ENCODE results near the gene IL22.
"Not testable (repeated sequence)": the region's sequence is repeated elsewhere in the genome, so short reads cannot be mapped to it uniquely, and the experiment has no call there.

The IL22 gene

GRCh38 chr12:68225576-68226476 is 27.6 kb downstream of the IL22 start, which contains the start of gene IL26:
IL26 (minus strand) TSS chr12:68225810; CDS start chr12:68225756, 54 bp downstream.
- DNase-seq = no peak

GRCh38 chr12:68224613-68225285 is 28.7 kb downstream of the IL22 start:
- no peak for DNase-seq

- DNase-seq = peak; percentile 71
Measured at GRCh38 chr12:68223067-68223747, 30.2 kb downstream of the IL22 start.

- DNase-seq = no peak
Measured at GRCh38 chr12:68222326-68222725, 31.1 kb downstream of the IL22 start.

GRCh38 chr12:68221497-68221896 is 31.9 kb downstream of the IL22 start:
- no peak for DNase-seq

- DNase-seq = no peak
Measured at GRCh38 chr12:68210875-68211274, 42.5 kb downstream of the IL22 start.

- not testable (repeated sequence) for DNase-seq
Measured at GRCh38 chr12:68209048-68209728, 44.2 kb downstream of the IL22 start.

GRCh38 chr12:68207276-68207675 is 46.1 kb downstream of the IL22 start:
- DNase-seq = no peak

- DNase-seq = no peak
Measured at GRCh38 chr12:68206446-68206845, 47.0 kb downstream of the IL22 start.

- no peak for DNase-seq
Measured at GRCh38 chr12:68203460-68203875, 49.9 kb downstream of the IL22 start.

- DNase-seq = no peak
Measured at GRCh38 chr12:68200854-68201253, 52.5 kb downstream of the IL22 start.

GRCh38 chr12:68199127-68199526 is 54.3 kb downstream of the IL22 start:
- no peak for DNase-seq

- no peak for DNase-seq
Measured at GRCh38 chr12:68198507-68199086, 54.8 kb downstream of the IL22 start.
